Lower leg skin (tissue), 3 donors: ENCODE data around the gene FRG2B.

Experiments
- CTCF ChIP-seq, 3 donors: fragments of 450-650 bp; IDR thresholded peaks; one replicate each; pipeline ENCODE4 v1.5.1; 2016; ENCODE audit warnings: antibody characterized with exemption in 3 of 3, mild to moderate bottlenecking in 3 of 3, moderate library complexity in 2 of 3
- POLR2A ChIP-seq, 2 donors: fragments of 450-650 bp; IDR thresholded peaks; one replicate each; pipeline ENCODE4 v1.6.1; 2016 to 2017; ENCODE audit warnings: antibody characterized with exemption in 2 of 2, mild to moderate bottlenecking in 1 of 2, moderate library complexity in 1 of 2

- TF ChIP-seq CTCF (IDR thresholded peaks at IDR 0.05) (no peak), POLR2A (IDR thresholded peaks at IDR 0.05) (no peak)
Measured at GRCh38 chr10:133616371-133617130, 10.0 kb downstream of the FRG2B start.
